Measurements from ENCODE around the gene CRIP2. TPM values are rescaled to one million over a fixed set of nuclear protein-coding genes. Genes with fewer than 3 reads are reported as not detected.
A peak's percentile ranks its signal among the peaks of the same experiment; 100 is the strongest.

Gene CRIP2
- total RNA-seq, 1 experiment from 2014 or later = 146 TPM

DNA sequence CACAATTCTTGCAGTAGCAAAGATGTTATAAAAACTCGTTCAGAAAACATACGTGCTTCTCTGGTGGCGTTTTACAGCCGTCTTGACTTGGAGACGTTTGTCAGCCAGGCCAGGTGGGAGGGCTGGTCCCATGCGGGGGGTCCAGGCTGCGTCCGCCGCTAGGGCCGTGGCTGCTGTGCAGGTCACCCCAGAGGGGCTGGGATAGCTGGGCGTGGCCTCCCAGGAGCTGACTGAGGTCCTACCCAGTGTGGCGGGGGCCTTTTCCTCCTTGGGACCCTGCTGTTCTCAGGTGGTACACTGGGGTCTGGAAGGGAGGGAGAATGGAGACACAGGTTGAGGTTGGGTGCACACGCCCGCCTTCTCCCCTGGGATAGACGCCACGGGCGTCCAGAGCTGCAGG is 29.8 kb upstream of the CRIP2 start:
- DNase-seq (ENCODE audit: low read depth) = no peak

DNA sequence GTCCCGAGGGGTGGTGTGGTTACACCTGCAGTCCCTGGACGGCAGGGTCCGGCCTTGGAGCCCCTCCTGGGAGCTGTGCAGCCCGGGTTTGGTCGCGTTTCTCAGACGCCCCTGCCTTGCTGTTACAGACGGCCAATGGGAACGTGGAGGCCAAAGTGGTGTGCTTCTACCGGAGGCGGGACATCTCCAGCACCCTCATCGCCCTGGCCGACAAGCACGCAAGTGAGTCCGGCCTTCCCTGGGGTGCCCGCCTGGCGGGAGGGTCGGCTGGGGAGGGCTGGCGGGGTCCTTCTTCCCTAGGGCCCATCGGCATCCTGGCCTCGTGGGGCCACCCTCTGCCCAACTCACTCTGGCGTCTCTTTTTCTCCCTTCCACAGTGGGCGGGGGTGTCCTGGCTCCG is 29.3 kb upstream of the CRIP2 start:
- DNase-seq (ENCODE audit: low read depth) = no peak

DNA sequence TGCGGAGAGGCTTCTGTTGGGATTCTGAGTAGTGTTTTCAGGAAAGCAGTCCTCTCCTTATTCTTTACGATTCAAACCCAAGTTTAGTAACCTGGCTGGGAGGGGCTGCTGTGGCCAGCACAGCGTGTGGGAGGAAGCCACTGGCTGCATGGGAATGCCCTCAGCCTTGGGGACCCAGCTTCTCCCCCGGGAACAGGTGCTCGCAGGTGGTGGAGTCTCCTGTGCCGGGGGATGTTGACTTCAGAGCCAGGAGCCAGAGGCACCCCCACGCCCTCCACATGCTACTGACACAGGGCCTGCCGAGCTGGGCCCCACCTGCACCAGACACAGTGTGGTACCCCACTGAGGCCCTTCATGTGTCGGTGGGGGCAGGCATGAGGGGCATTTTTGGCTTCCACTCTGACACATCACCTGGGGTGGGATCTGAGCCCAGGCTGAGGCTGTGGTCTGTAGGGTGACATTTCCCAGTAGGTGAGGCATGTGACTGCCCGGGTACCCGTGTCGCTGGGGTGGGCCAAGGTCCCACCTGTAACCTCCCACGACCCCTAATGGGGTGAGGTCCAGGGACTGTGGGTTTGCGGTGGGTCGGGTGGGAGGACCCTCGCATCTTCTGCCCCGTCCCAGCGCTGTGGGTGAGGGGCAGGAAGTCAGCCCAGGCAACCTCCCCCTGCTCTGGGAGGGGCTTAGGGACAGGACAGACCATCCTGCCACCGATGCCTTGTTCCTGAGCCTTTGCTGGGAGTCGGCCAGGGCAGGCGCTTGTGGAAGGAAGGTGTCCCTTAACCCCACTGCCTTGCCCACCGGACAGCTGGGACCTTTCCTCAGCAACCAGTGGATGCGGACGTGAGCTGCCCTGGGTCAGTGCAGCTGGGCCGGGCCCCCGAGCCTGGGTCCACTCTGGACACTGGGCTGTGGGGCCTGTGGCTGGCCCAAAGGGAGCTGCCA is 28.4 kb upstream of the CRIP2 start:
- DNase-seq (ENCODE audit: low read depth) = no peak

DNA sequence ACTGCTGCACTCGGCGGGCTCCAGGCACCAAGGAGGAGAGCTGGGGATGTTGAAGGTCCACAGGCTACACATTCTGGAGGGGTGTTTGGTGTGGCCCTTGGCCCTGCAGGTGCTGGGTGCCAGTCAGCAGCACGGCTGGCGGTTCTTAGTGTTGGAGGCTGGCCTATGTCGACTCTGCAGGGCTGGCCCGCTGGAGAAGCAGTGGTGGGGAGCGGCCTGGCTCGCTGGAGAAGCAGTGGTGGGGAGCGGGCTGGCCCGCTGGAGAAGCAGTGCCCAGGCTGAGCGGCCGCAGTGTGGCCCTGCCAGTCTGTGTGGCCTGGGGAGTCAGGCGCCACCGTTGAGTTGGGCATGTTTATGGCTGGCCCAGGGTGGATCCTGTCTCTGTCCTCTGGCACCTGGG is 27.6 kb upstream of the CRIP2 start:
- DNase-seq (ENCODE audit: low read depth) = no peak

DNA sequence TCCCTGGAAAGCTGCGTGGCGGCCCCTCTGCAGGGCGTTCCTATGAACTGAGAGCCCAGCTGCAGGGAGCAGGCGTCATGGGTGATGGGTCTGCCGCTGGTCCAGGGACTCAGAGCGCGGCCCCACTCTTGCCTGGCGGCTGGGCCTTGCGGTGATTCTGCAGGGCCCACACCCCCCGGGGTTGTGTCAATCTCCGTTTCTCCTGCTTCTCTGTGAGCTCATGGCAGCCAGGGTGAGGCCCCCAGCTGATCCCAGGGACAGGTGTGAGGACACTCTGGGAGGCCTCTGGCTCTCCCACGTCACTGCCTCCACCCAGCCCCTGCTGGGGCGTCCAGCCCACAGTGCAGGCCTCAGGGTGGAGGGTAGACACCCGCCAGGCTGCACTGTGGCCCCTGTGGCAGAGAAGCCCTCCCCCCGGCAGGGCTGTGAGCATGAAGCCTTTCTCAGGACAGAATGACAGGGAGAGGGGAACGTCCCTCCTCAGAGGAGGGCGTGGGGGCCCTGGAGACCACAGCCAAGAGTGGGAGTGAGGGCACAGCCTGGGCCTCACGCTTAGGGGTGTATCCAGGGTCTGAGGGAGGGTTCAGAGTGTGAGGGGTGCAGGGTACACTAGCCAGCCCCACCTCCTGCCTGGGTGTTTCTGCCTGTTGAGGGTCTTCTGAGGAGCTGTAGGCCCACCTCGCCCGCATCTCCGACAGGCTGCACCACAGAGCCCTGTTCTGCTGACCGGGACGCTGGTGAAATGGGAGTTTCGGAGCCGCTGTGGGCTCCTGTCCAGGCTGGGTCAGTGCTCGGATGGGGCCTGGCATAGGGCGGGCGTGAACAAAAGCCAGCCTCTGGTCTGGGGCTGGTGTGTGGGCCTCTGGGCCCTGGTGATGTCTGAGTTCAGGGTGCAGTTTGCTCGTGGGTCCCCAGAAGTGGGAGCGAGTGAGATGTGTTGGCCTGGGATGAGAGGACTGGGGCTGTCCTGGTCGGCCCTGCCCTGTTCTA is 26.7 kb upstream of the CRIP2 start:
- no peak for DNase-seq (ENCODE audit: low read depth)

DNA sequence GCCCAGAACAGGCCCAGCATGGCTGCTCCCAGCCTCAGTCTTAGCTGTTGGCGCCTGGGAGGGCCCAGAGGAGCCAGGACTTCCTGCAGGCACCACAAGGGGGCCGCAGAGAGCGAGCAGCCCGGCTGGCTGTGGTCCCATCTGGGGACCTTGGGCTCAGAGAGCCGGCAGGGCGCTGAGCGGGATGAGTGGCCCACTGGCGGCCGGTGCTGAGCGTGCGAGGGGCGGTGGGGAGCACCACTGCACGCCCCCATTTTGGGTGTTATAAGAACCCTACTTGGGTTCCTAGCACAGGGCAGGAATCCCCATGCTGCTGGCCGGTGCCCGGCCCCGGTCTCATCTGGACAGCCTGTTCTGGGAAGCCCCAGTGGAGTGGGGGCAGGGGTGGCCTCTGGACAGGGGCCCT is 25.9 kb upstream of the CRIP2 start:
- DNase-seq (ENCODE audit: low read depth) = peak; percentile 24

DNA sequence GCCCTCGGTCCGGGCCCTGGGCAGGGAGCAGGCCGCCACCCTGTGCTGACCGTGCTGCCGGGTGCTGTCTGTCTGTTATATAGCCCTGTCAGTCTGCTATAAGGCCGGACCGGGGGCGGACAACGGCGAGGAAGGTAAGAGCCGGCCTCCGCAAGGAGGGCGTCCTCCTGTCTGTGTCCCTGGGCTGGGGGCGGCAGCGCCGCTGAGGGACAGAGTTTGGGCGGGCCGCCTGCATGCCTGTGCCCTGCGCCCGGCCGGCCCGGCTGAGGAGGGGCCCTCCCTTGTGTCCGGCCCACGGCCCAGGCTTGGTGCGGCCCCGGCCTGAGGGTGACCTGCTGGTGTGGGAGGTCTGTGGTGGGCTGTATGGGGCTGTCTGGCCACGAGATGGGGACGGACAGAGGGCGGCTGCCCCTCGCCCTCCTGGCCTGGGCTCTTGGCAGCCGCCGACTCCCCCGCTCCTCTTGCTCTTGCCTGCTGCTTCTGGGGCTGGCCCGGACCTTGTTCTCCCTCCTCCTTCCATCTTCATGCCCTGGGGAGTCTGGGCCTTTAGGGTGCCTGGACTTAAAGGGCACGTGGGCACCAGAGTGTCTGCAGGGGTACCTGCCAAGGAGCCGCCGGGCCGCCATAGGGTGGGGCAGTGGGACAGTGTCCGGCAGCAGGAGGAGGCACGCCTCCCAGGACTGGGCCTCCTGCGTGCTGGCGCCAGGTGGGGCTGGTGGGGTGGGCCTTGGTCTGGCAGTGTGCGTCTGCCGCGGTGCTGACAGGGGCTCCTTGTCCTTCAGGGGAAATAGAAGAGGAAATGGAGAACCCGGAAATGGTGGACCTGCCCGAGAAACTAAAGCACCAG is 25.1 kb upstream of the CRIP2 start:
- no peak for DNase-seq (ENCODE audit: low read depth)

DNA sequence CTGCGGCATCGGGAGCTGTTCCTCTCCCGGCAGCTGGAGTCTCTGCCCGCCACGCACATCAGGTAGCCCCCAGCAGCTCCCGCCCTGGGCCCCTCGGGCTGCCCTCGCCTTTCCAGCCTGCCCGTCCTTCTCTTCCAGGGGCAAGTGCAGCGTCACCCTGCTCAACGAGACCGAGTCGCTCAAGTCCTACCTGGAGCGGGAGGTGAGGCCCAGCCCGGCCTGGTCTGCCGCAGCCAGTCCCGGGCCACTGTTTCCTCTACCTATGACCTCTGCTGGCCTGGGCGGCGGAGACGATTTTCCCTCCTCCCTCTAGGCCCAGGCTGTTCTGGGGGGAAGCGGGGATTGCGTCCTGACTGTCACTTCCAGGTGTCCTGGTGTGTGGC is 24.5 kb upstream of the CRIP2 start:
- no peak for DNase-seq (ENCODE audit: low read depth)

DNA sequence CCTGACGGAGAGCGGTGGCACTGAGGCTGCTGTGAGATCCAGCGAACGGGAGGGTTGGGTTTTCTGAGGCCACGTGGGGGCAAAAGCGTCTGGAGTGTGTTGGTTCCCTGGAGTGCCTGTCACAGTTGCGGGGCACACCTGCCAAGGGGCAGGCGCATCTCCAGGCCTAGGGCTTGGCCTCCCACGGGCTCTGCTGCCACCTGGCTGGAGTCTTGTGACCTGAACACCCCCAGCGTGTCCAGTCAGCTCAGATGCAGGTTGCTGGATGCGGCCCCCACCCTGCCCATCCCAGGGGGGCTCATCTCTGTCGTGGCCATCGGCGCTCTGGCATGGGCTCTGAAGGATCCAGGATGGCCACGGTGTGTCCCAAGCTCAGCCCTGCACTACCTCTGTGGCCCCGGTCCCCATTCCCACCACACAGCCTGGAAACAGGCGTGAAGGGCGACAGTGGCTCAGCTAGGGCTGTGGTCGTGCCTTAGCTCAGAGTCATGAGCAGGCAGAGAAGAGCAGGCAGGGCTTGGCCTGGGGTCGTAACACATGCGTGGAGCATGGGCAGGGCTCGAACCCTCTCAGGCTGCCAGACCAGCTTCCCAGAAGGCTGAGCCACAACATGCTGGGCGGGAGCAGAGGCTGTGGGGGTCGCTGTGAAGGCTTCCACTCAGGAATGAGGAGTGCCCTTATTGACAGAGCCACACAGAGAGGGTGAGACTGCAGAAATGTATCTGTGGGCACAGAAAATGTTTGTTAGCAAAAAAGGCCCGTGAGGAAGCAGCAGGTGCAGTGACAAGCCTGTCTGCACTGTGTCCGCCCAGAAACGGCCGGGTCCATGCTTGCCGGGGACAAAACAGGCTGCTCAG is 23.5 kb upstream of the CRIP2 start:
- DNase-seq (ENCODE audit: low read depth) = no peak

DNA sequence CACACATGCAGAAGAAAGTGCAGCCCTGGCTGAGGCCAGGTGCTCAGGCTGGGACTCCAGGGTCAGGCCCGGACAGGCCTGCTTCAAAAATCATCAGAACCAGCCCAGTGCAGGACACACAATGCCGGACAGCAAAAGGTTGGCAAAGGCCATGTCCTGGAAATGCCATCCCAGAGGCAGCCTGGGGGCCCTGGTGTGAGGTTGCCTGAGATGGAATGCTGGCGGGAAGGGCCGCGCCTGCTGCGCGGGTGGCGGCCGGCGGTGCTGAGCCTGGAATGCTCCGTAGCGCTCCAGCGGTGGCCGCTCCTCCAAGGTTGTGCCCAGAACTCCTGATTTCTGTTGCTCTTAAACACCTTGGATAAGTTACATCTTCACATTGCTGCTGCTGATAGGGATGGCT is 21.7 kb upstream of the CRIP2 start:
- DNase-seq (ENCODE audit: low read depth) = no peak

DNA sequence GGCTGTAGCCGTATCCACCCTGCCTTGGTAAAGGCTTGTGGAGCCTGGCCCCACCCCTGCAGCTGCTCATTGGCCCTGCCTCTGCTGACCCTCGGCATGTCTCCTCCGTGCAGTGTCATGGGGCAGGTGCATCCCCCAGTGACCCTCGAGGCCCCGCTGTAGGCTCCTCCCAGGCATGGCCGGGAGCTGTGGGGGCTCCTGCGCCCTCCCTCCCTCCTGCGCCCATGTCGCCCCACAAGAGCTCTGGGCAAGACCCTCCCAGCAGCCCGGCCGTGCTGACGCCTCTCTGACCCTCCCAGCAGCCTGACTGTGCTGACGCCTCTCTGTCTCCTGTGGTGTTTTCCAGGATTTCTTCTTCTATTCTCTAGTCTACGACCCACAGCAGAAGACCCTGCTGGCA is 20.8 kb upstream of the CRIP2 start:
- no peak for DNase-seq (ENCODE audit: low read depth)

DNA sequence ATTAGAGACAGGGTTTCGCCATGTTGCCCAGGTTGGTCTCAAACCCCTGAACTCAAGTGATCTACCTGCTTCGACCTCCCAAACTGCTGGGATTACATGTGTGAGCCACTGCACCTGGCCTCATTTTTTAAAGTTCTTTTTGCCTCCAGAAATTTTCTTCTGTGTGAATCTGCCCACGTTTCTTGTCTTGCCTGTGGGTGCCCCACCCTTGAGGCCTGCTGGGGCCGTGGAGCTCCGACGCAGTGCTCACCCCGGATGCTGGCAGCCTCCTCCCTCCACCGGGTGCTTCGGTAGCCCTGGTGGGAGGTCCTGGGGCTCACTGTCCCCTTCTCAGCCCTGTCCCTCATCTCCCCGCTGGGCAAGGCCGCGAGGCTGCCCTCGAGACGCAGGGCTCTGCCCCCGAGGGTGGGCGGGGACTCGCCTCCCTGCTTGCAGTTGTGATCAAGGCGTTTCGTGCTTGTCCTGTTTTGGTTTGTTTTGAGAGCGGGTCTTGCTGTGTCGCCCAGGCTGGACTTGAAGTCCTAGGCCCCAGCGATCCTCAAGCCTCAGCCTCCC is 19.5 kb upstream of the CRIP2 start:
- DNase-seq (ENCODE audit: low read depth) = no peak

DNA sequence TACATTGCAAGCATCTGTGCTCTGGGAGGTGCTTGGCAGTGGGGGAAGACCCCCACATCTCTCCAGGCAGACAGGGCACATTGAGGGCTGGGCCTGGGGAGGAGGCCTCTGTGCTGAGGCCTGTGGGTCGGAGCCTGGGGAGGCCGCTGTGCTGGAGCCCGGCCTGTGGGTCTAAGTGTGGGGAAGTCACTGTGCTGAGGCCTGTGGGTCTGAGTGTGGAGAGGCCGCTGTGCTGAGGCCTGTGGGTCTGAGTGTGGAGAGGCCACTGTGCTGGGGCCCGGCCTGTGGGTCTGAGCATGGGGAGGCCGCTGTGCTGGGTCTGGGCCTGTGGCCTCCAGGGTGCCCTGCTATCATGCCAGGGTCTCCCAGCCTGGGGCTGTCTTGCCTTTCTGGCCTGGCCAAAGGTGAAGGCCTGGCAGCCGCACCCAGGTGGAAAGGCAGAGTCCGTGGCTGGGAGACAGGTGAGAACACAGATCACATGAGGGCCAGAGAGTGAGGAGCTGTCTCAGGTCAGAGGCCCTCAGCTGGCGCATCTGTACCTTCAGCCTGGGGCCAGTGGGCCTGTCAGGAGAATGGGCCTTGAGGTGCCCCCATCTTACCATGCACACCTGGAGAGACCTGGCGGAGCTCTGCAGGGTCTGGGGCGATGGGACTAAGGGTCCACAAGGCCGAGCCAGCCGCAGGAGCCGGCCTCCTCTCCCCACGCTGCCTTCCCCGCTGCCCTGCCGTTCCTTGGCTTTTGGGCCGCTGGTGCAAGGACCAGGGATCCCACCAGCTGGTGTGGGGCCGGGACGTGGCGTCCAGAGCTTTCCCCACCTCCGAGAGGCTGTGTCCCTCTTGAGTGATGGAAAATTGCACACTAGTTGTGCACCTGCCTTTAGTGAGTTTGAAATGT is 18.6 kb upstream of the CRIP2 start:
- DNase-seq (ENCODE audit: low read depth) = no peak

DNA sequence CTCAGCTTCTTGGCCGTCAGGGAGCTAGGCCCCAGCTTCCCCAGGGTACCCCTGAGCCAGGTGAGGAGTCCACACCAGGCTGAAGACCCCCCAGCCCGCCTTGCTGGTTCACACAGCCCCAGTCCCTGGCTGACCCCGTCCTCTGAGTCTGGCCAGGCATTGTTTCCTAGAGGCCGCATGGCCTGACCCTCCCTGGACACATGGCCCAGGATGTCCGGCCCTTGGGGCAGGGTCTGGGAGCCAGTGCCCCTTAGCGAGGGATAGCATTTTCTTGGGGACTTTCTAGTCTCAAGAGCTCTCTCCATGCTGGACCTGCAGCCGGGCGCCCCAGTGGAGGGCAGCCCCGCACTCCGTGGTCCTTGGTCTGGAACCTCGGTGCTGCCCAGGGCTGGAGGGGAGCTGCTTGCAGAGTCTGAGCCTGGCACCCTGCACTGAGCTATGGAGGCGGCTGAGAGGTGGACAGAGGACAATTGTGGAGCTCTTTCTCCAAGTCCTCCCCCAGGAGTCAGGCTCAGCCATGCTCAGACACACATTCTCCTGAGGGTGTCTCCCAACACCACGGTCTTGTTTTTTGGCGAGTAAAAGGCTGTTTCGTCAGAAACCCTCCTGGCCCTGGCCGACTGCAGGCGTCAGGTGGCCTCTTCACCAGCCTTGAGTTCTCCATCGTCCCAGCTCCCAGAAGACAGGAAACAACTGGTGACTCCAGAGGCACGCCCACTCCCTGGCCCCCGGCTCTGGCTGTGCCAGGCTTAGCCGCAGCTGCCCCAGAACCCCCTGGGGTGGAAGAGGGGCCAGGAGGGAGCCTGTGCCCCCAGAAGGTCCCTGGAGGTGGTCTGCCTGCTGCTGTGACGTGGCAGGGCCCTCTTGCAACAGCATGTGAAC is 17.6 kb upstream of the CRIP2 start:
- no peak for DNase-seq (ENCODE audit: low read depth)

DNA sequence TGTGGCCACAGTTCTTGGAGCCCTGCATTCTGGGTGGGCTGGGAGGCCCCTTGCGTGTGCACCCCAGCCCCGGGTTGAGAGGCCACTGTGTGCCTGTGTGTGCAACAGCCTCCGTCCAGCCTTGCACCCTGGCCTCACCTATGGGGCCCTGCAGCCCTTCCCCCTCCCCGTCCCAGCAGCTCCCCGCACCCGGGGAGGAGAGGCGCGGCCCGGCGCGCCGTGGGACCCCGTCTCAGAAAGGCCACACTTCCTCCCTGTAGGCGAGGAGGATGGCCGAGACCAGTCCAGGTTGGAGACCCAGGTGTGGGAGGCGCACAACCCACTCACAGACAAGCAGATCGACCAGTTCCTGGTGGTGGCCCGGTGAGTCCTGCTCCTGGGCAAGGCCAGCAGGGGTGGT is 16.6 kb upstream of the CRIP2 start:
- no peak for DNase-seq (ENCODE audit: low read depth)

DNA sequence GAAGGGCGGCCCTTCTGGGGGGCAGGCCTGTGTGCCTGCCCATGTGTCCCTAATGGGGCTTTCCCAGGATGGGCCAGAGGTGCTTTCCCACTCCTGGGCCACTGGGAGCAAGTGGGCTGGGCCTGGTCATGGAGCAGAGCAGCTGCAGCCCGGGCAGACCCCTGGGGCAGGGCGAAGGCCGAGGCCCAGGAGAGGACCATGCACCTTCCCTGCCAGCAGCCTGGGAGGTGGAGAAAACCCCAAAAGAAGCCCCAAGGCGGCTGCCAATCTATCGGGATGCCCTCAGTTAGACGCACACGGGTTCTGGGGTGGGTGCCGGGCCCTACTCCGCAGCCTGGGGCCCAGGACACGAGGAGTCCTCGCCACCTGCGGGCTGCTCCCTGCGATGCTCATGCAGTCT is 16.1 kb upstream of the CRIP2 start:
- DNase-seq (ENCODE audit: low read depth) = no peak

DNA sequence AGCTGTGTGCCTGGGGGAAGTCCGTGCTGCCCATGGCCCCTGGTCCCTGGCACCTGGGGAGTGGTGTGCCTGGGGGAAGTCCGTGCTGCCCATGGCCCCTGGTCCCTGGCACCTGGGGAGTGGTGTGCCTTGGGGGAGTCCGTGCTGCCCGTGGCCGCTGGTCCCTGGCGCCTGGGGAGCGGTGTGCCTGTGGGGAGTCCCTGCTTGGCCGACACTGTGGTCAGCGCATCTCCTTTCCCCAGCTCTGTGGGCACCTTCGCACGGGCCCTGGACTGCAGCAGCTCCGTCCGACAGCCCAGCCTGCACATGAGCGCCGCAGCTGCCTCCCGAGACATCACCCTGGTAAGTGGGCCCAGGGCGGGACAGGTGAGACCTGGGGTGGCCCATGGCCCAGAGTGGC is 14.5 kb upstream of the CRIP2 start:
- no peak for DNase-seq (ENCODE audit: low read depth)

DNA sequence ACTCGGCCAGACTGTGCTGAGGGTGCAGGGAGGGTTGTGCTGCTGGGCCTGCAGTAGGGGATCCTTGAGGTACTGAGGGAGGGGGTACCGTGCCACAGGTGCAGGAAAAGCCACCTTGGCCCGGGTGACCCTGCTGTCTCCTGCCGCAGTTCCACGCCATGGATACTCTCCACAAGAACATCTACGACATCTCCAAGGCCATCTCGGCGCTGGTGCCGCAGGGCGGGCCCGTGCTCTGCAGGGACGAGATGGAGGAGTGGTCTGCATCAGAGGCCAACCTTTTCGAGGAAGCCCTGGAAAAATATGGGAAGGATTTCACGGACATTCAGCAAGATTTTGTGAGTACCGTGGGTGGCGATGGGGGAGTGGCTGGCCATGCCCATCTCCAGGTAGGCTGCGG is 14.0 kb upstream of the CRIP2 start:
- DNase-seq (ENCODE audit: low read depth) = no peak
